IMR-90 (cell line): ENCODE data around the gene DPH6. TPM values are rescaled to one million over a fixed set of nuclear protein-coding genes. Genes with fewer than 3 reads are reported as not detected.

Experiments
- ATAC-seq: fragments of 200-7000 bp; cut with Tn5 transposase; 2 replicates; pipeline ENCODE4 v1.9.1; 2020; ENCODE audit warnings: low read depth, mild to moderate bottlenecking, moderate library complexity
- BruUV-seq: library from RNA; stranded (reverse); fragments of 400-500 nt; replicated peaks from 2 replicates; lab custom pipeline; 2021; lab: Mats Ljungman, UMichigan
- CTCF ChIA-PET: fragments of 300-600 bp; formaldehyde crosslinking; extraction: SDS; loops from one replicate; lab custom pipeline; 2021; ENCODE audit warnings: antibody characterized with exemption; lab: Yijun Ruan, JAX
- POLR2A ChIA-PET: fragments of 300-600 bp; sonication (Branson Sonifier 250); formaldehyde crosslinking; loops from one replicate; lab custom pipeline; 2022; ENCODE audit warnings: antibody characterized with exemption; ENCODE audit not compliant: unreplicated experiment; lab: Charles Lee
- DNase-seq: peaks from one replicate; pipeline ENCODE4 v3.0.0; 2013
- H2AFZ ChIP-seq: replicated peaks from 2 replicates; pipeline ENCODE3; 2013; ENCODE audit warnings: low read length, mild to moderate bottlenecking; ENCODE audit not compliant: poor library complexity
- H2AK5ac ChIP-seq: 2 replicates; pipeline ENCODE4 v1.6.1; 2013; ENCODE audit warnings: low read depth, low read length, inconsistent platforms
- H2AK9ac ChIP-seq: replicated peaks from 2 replicates; pipeline ENCODE3; 2013; ENCODE audit warnings: mild to moderate bottlenecking, low read depth, low read length, moderate library complexity; ENCODE audit not compliant: poor library complexity
- H2BK120ac ChIP-seq: 2 replicates; pipeline ENCODE4 v1.6.1; 2013; ENCODE audit warnings: low read depth, low read length, inconsistent platforms
- H2BK15ac ChIP-seq: 3 replicates; pipeline ENCODE4 v1.6.1; 2013; ENCODE audit warnings: low read depth, low read length, inconsistent platforms
- H2BK20ac ChIP-seq: 2 replicates; pipeline ENCODE4 v1.6.1; 2013; ENCODE audit warnings: low read depth, mild to moderate bottlenecking, inconsistent platforms, low read length, moderate library complexity
- H2BK5ac ChIP-seq: 2 replicates; pipeline ENCODE4 v1.6.1; 2013; ENCODE audit warnings: mild to moderate bottlenecking, low read depth, low read length, inconsistent platforms; ENCODE audit not compliant: poor library complexity, severe bottlenecking
- H3K14ac ChIP-seq: replicated peaks from 2 replicates; pipeline ENCODE4 v1.6.1; 2013; ENCODE audit warnings: low read depth, low read length, inconsistent platforms
- H3K18ac ChIP-seq: 2 replicates; pipeline ENCODE4 v1.6.1; 2013; ENCODE audit warnings: low read depth, low read length, control low read depth
- H3K23ac ChIP-seq: 2 replicates; pipeline ENCODE4 v1.6.1; 2013; ENCODE audit warnings: low read depth, low read length, inconsistent platforms
- H3K27ac ChIP-seq: 2 replicates; pipeline ENCODE4 v1.5.1; 2013; ENCODE audit warnings: mild to moderate bottlenecking, control low read depth, low read length; ENCODE audit not compliant: insufficient read depth
- H3K27me3 ChIP-seq: 2 replicates; pipeline ENCODE4 v1.6.1; 2013; ENCODE audit warnings: low read length; ENCODE audit not compliant: control insufficient read depth, insufficient read depth
- H3K36me3 ChIP-seq: 2 replicates; pipeline ENCODE4 v1.6.1; 2013; ENCODE audit warnings: low read length, mixed read lengths; ENCODE audit not compliant: control insufficient read depth, insufficient read depth
- H3K4ac ChIP-seq: 2 replicates; pipeline ENCODE4 v1.6.1; 2013; ENCODE audit warnings: low read depth, low read length, inconsistent platforms
- H3K4me1 ChIP-seq: 2 replicates; pipeline ENCODE4 v1.6.1; 2013; ENCODE audit warnings: low read length, mixed read lengths; ENCODE audit not compliant: control insufficient read depth, insufficient read depth
- H3K4me2 ChIP-seq: 2 replicates; pipeline ENCODE4 v1.6.1; 2013; ENCODE audit warnings: low read depth, mild to moderate bottlenecking, control low read depth, low read length, moderate library complexity
- H3K4me3 ChIP-seq: 2 replicates; pipeline ENCODE4 v1.5.1; 2013; ENCODE audit warnings: low read depth, mild to moderate bottlenecking, control low read depth, low read length, moderate library complexity; ENCODE audit not compliant: insufficient read depth
- H3K56ac ChIP-seq: 2 replicates; pipeline ENCODE4 v1.6.1; 2013; ENCODE audit warnings: low read length, inconsistent platforms; ENCODE audit not compliant: insufficient read depth; ENCODE audit errors: extremely low read depth
- H3K79me1 ChIP-seq, 2 experiments: 2 replicates each; pipeline ENCODE4 v1.6.1; 2013; ENCODE audit warnings: low read length in 2 of 2, inconsistent platforms in 1 of 2, low read depth in 1 of 2
- H3K9ac ChIP-seq: 2 replicates; pipeline ENCODE4 v1.6.1; 2013; ENCODE audit warnings: low read depth, low read length, control low read depth
- H3K9me1 ChIP-seq: 2 replicates; pipeline ENCODE4 v1.6.1; 2013; ENCODE audit warnings: low read length, inconsistent platforms; ENCODE audit not compliant: insufficient read depth
- H3K9me3 ChIP-seq: 2 replicates; pipeline ENCODE4 v1.6.1; 2013; ENCODE audit warnings: low read length; ENCODE audit not compliant: control insufficient read depth, insufficient read depth
- H4K20me1 ChIP-seq: 2 replicates; pipeline ENCODE4 v1.6.1; 2013; ENCODE audit warnings: low read length, inconsistent platforms; ENCODE audit not compliant: insufficient read depth
- H4K5ac ChIP-seq: 2 replicates; pipeline ENCODE4 v1.6.1; 2013; ENCODE audit warnings: mild to moderate bottlenecking, low read depth, low read length, control low read depth
- H4K8ac ChIP-seq, 2 experiments: 2 replicates each; pipeline ENCODE4 v1.6.1; 2013; ENCODE audit warnings: low read depth in 2 of 2, low read length in 2 of 2, control low read depth in 1 of 2, inconsistent platforms in 1 of 2
- H4K91ac ChIP-seq: 2 replicates; pipeline ENCODE4 v1.6.1; 2013; ENCODE audit warnings: low read depth, low read length, inconsistent platforms; ENCODE audit not compliant: insufficient read depth
- CEBPB ChIP-seq: IDR thresholded peaks from 2 replicates; pipeline ENCODE4 v1.6.1; 2012; ENCODE audit warnings: low read depth, low read length, improper control_type of control experiment
- CHD1 ChIP-seq: IDR thresholded peaks from 2 replicates; pipeline ENCODE4 v1.6.1; 2012; ENCODE audit warnings: low read depth, low read length, improper control_type of control experiment
- CTCF ChIP-seq: conservative IDR thresholded peaks from 2 replicates; pipeline ENCODE4 v1.5.1; 2012; ENCODE audit warnings: mild to moderate bottlenecking, low read depth, low read length, improper control_type of control experiment
- ELK1 ChIP-seq: fragments of 150-350 bp; IDR thresholded peaks from 2 replicates; pipeline ENCODE4 v1.6.1; 2016; ENCODE audit warnings: low read depth, mild to moderate bottlenecking, low read length, moderate library complexity, borderline replicate concordance
- FOS ChIP-seq: fragments of 150-350 bp; IDR thresholded peaks from 2 replicates; pipeline ENCODE4 v1.6.1; 2016; ENCODE audit warnings: low read depth, low read length
- MAFK ChIP-seq: IDR thresholded peaks from 2 replicates; pipeline ENCODE4 v1.6.1; 2012; ENCODE audit warnings: low read depth, low read length, improper control_type of control experiment
- MAZ ChIP-seq: IDR thresholded peaks from 2 replicates; pipeline ENCODE4 v1.6.1; 2012; ENCODE audit warnings: low read depth, mild to moderate bottlenecking, low read length, improper control_type of control experiment, moderate library complexity, borderline replicate concordance
- MXI1 ChIP-seq: IDR thresholded peaks from 2 replicates; pipeline ENCODE4 v1.6.1; 2012; ENCODE audit warnings: low read depth, mild to moderate bottlenecking, low read length, moderate library complexity, borderline replicate concordance
- NFE2L2 ChIP-seq: fragments of 150-350 bp; IDR thresholded peaks from 2 replicates; pipeline ENCODE4 v1.6.1; 2016; ENCODE audit warnings: low read depth, mild to moderate bottlenecking, low read length
- POLR2A ChIP-seq: IDR thresholded peaks from 2 replicates; pipeline ENCODE4 v1.6.1; 2012; ENCODE audit warnings: mild to moderate bottlenecking, low read depth, low read length
- RAD21 ChIP-seq: IDR thresholded peaks from 2 replicates; pipeline ENCODE4 v1.6.1; 2012; ENCODE audit warnings: low read length, improper control_type of control experiment
- RCOR1 ChIP-seq: IDR thresholded peaks from 2 replicates; pipeline ENCODE4 v1.6.1; 2012; ENCODE audit warnings: mild to moderate bottlenecking, low read length, improper control_type of control experiment; ENCODE audit not compliant: insufficient replicate concordance
- RFX5 ChIP-seq: IDR thresholded peaks from 2 replicates; pipeline ENCODE4 v1.8.0; 2012; ENCODE audit warnings: low read depth, mild to moderate bottlenecking, low read length, moderate library complexity
- SMC3 ChIP-seq: fragments of 150-350 bp; IDR thresholded peaks from 2 replicates; pipeline ENCODE4 v1.6.1; 2016; ENCODE audit warnings: low read depth, mild to moderate bottlenecking, antibody characterized with exemption, low read length, moderate library complexity
- USF2 ChIP-seq: fragments of 150-350 bp; IDR thresholded peaks from 2 replicates; pipeline ENCODE4 v1.6.1; 2017; ENCODE audit warnings: mild to moderate bottlenecking, antibody characterized with exemption, low read length, low read depth
- WGBS, 2 experiments: methylation state at CpG; one replicate each; pipeline versions ENCODE4 v1.1.5 to v1.1.7; 2013; ENCODE audit warnings: missing lambda C conversion rate in 2 of 2; ENCODE audit not compliant: insufficient read length in 1 of 2; ENCODE audit errors: extremely low coverage in 2 of 2; 5-methylcytosine and 5-hydroxymethylcytosine counted together
- dilution Hi-C: fragments of 300-500 bp; cut with HindIII; formaldehyde crosslinking; loops from one replicate; pipeline ENCODE4 v1.14.3; 2018; ENCODE audit warnings: low sequenced_read_pairs; ENCODE audit not compliant: unreplicated experiment
- in situ Hi-C: fragments of 300-500 bp; cut with MboI; formaldehyde crosslinking; loops from 3 replicates; pipeline ENCODE4 v1.14.3; 2019; ENCODE audit warnings: low sequenced_read_pairs, inconsistent platforms, mixed read lengths
- intact Hi-C: fragments of 100-400 bp; cut with micrococcal nuclease; formaldehyde crosslinking; loops from 2 replicates; pipeline ENCODE4 v1.10.0; 2022
- polyA plus RNA-seq, 3 experiments: library from polyadenylated mRNA; depleted of rRNA; stranded (reverse); fragments of >200 nt; gene quantifications; 2 replicates each; pipeline ENCODE4 v1.2.3, GENCODE V29; 2012; ENCODE audit warnings: low replicate concordance in 1 of 3
- total RNA-seq: library from RNA; depleted of rRNA; stranded (reverse); fragments of >200 nt; gene quantifications from 2 replicates; pipeline ENCODE4 v1.2.3, GENCODE V29; 2012

The DPH6 gene
- total and polyA plus RNA-seq, 2 of the 4 experiments (the other 2 are of a cell fraction), result 6.1 to 8.1 TPM

- Histone ChIP-seq H3K4me3 (no peak overlapping the region), H2BK5ac (no peak overlapping the region), H3K9ac (no peak overlapping the region), H3K4me1 (peaks cover 3% of the 10 kb centered on the region; the same call in 1 of the 2 replicates), H2AK5ac (no peak overlapping the region), H2BK20ac (no peak overlapping the region), H2BK120ac (no peak overlapping the region), H3K27ac (no peak overlapping the region), H4K91ac (no peak overlapping the region), H3K9me3 (no peaks in the 10 kb centered on the region), H2AK9ac (no peak overlapping the region), H3K27me3 (no peaks in the 10 kb centered on the region), H3K56ac (no peak overlapping the region), H3K18ac (no peak overlapping the region), H3K4me2 (no peak overlapping the region), H4K5ac (no peak overlapping the region), H3K4ac (no peak overlapping the region), H3K79me1 (no peaks in the 10 kb centered on the region), H3K14ac (no peak overlapping the region), H3K9me1 (no peaks in the 10 kb centered on the region), H4K20me1 (no peaks in the 10 kb centered on the region), H4K8ac (no peak overlapping the region), H3K36me3 (no peaks in the 10 kb centered on the region), H3K23ac (no peak overlapping the region), H2BK15ac (no peak overlapping the region), H2AFZ (no peak overlapping the region)
- POLR2A ChIA-PET, result no interaction called here
- in situ Hi-C loops (no loop called here), dilution Hi-C loops (no loop called here), intact Hi-C loops (no loop called here)
- BruUV-seq, result no TSS peak
- WGBS, 2 experiments, result no CpG with 5 or more reads among the region's 4 CpGs
- CTCF ChIA-PET, result no interaction called here
- TF ChIP-seq CHD1, result no peak
- TF ChIP-seq RCOR1, result no peak
- no peak for TF ChIP-seq FOS
- no peak for TF ChIP-seq SMC3
- TF ChIP-seq USF2, result no peak
- TF ChIP-seq MAZ, result no peak
- no peak for TF ChIP-seq ELK1
- no peak for TF ChIP-seq MAFK
- no peak for TF ChIP-seq CTCF
- TF ChIP-seq NFE2L2, result no peak
- TF ChIP-seq RFX5, result no peak
- TF ChIP-seq RAD21, result no peak
- no peak for TF ChIP-seq MXI1
- TF ChIP-seq CEBPB, result no peak
- TF ChIP-seq POLR2A, result no peak
- no peak for DNase-seq
- ATAC-seq, result no peak
Measured at GRCh38 chr15:35460616-35461015, 85.3 kb downstream of the DPH6 start.
